Neural cell (in vitro differentiated cells): Measurements from ENCODE around the gene DNAH1. TPM values are rescaled to one million over a fixed set of nuclear protein-coding genes. Genes with fewer than 3 reads are reported as not detected.

Source experiments
- H2AFZ ChIP-seq: fragments of 200-600, 300-800 bp; sonication (generic), shearing (Covaris generic); 2 replicates; pipeline ENCODE4 v1.6.0; 2014; ENCODE audit warnings: low read depth, mild to moderate bottlenecking, antibody characterized with exemption, low read length, moderate library complexity
- H3F3A ChIP-seq: fragments of 200-600 bp; shearing (Covaris generic); 2 replicates; pipeline ENCODE4 v1.6.1; 2016; ENCODE audit warnings: mild to moderate bottlenecking, moderate library complexity, mixed read lengths, antibody characterized with exemption, low read length; ENCODE audit not compliant: insufficient read depth, poor library complexity, severe bottlenecking
- H3K27ac ChIP-seq: fragments of 200-600, 300-800 bp; sonication (generic), shearing (Covaris generic); 2 replicates; pipeline ENCODE4 v1.5.1; 2014; ENCODE audit warnings: mild to moderate bottlenecking, low read length, moderate library complexity
- H3K27me3 ChIP-seq: fragments of 300-800, 200-600 bp; sonication (generic), shearing (Covaris generic); 2 replicates; pipeline ENCODE4 v1.6.0; 2014; ENCODE audit warnings: mild to moderate bottlenecking, low read depth, low read length, moderate library complexity; ENCODE audit not compliant: insufficient read depth
- H3K36me3 ChIP-seq: fragments of 300-800, 200-600 bp; sonication (generic), shearing (Covaris generic); 2 replicates; pipeline ENCODE4 v1.5.1; 2014; ENCODE audit warnings: mild to moderate bottlenecking, antibody characterized with exemption, low read length, moderate library complexity; ENCODE audit not compliant: insufficient read depth
- H3K4me2 ChIP-seq: fragments of 300-800, 200-600 bp; sonication (generic), shearing (Covaris generic); 2 replicates; pipeline ENCODE4 v1.6.0; 2014; ENCODE audit warnings: mild to moderate bottlenecking, low read length
- H3K4me3 ChIP-seq: fragments of 300-800, 200-600 bp; sonication (generic), shearing (Covaris generic); 2 replicates; pipeline ENCODE4 v1.5.1; 2014; ENCODE audit warnings: mild to moderate bottlenecking, low read length, moderate library complexity
- H3K79me2 ChIP-seq: fragments of 200-600 bp; shearing (Covaris generic); replicated peaks from 2 replicates; pipeline ENCODE4 v1.6.0; 2014; ENCODE audit warnings: mild to moderate bottlenecking, low read length, moderate library complexity; ENCODE audit not compliant: insufficient read depth
- H3K9ac ChIP-seq: fragments of 300-800, 200-600 bp; sonication (generic), shearing (Covaris generic); 2 replicates; pipeline ENCODE4 v1.6.1; 2016; ENCODE audit warnings: mild to moderate bottlenecking, low read length, mixed read lengths
- H3K9me2 ChIP-seq: fragments of 200-600 bp; shearing (Covaris generic); 2 replicates; pipeline ENCODE4 v1.6.1; 2016; ENCODE audit warnings: mild to moderate bottlenecking, low read length, mixed read lengths; ENCODE audit not compliant: insufficient read depth
- H3K9me3 ChIP-seq: fragments of 200-600, 300-800 bp; sonication (generic), shearing (Covaris generic); 2 replicates; pipeline ENCODE4 v1.6.1; 2016; ENCODE audit warnings: mild to moderate bottlenecking, mixed run types, low read length, moderate library complexity, mixed read lengths
- H4K20me1 ChIP-seq: fragments of 200-600 bp; shearing (Covaris generic); 2 replicates; pipeline ENCODE4 v1.6.1; 2016; ENCODE audit warnings: mild to moderate bottlenecking, mixed run types; ENCODE audit not compliant: insufficient read depth
- EP300 ChIP-seq: fragments of 450-650 bp; conservative IDR thresholded peaks from 2 replicates; pipeline ENCODE4 v1.6.1; 2014; ENCODE audit warnings: antibody characterized with exemption, mild to moderate bottlenecking, moderate library complexity; ENCODE audit not compliant: poor library complexity, severe bottlenecking
- EZH2 ChIP-seq: fragments of 200-600, 300-800 bp; shearing (Covaris generic), sonication (generic); IDR thresholded peaks from 2 replicates; pipeline ENCODE4 v1.6.1; 2014; ENCODE audit warnings: antibody characterized with exemption, low read length, borderline replicate concordance, mild to moderate bottlenecking; ENCODE audit not compliant: insufficient read depth, poor library complexity, severe bottlenecking
- MXI1 ChIP-seq: fragments of 450-650 bp; conservative IDR thresholded peaks from 2 replicates; pipeline ENCODE4 v1.6.1; 2014; ENCODE audit warnings: antibody characterized with exemption, mild to moderate bottlenecking; ENCODE audit not compliant: poor library complexity, severe bottlenecking
- POLR2AphosphoS5 ChIP-seq: IDR thresholded peaks from 2 replicates; pipeline ENCODE4 v1.6.1; 2012
- RAD21 ChIP-seq: fragments of 450-650 bp; conservative IDR thresholded peaks from 2 replicates; pipeline ENCODE4 v1.6.1; 2014; ENCODE audit warnings: antibody characterized with exemption, mild to moderate bottlenecking, moderate library complexity
- SMC3 ChIP-seq: fragments of 450-650 bp; conservative IDR thresholded peaks from 2 replicates; pipeline ENCODE4 v1.6.1; 2014; ENCODE audit warnings: antibody characterized with exemption, mild to moderate bottlenecking, moderate library complexity; ENCODE audit not compliant: poor library complexity
- TAF1 ChIP-seq: IDR thresholded peaks from 2 replicates; pipeline ENCODE4 v1.6.1; 2012; ENCODE audit warnings: low read depth
- polyA plus RNA-seq: library from polyadenylated mRNA; depleted of rRNA; stranded (reverse); fragments of >200 nt; gene quantifications from 2 replicates; pipeline ENCODE4 v1.2.3, GENCODE V29; 2014
- TF ChIP-seq, protein P1 (sequence below): fragments of 450-650 bp; IDR thresholded peaks from 2 replicates; pipeline ENCODE4 v1.5.1; 2014; ENCODE audit warnings: antibody characterized with exemption, mild to moderate bottlenecking, moderate library complexity; ENCODE audit not compliant: poor library complexity, severe bottlenecking
- TF ChIP-seq, protein P2 (sequence below): IDR thresholded peaks from 2 replicates; pipeline ENCODE4 v1.6.1; 2012; ENCODE audit warnings: borderline replicate concordance

Gene DNAH1
- polyA plus RNA-seq, 1 donor from 2014 or later: 5.4 TPM

DNA sequence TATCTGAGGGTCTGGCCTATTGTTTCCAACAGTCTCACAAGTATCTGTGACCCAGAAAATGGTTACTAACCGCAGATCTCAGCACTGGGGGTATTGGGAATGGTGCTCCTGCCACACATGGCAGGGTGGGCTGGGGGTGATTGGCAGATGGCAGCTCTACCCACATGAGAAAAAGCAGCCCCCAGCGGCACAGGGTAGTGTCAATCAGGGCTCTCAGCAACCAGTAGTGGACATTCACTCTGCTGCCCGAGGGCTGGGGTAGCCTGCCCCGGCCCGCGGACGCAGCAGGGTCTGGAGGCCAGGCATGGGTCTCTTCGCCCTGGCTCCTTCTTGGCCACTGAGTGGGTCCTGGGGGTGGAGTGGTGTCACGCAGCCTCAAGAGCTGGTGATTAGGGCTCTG is 8.6 kb downstream of the DNAH1 start:
- Histone ChIP-seq H3F3A (no peaks in the 10 kb centered on the region), H2AFZ (no peak overlapping the region), H3K9me2 (no peaks in the 10 kb centered on the region), H3K79me2 (no peaks in the 10 kb centered on the region), H3K4me3 (no peak overlapping the region), H3K9me3 (no peaks in the 10 kb centered on the region), H3K27ac (no peak overlapping the region), H3K27me3 (no peaks in the 10 kb centered on the region), H3K9ac (no peak overlapping the region), H4K20me1 (no peaks in the 10 kb centered on the region), H3K4me2 (no peak overlapping the region), H3K36me3 (no peaks in the 10 kb centered on the region)
- TF ChIP-seq MXI1: no peak
- TF ChIP-seq, protein P1, sequence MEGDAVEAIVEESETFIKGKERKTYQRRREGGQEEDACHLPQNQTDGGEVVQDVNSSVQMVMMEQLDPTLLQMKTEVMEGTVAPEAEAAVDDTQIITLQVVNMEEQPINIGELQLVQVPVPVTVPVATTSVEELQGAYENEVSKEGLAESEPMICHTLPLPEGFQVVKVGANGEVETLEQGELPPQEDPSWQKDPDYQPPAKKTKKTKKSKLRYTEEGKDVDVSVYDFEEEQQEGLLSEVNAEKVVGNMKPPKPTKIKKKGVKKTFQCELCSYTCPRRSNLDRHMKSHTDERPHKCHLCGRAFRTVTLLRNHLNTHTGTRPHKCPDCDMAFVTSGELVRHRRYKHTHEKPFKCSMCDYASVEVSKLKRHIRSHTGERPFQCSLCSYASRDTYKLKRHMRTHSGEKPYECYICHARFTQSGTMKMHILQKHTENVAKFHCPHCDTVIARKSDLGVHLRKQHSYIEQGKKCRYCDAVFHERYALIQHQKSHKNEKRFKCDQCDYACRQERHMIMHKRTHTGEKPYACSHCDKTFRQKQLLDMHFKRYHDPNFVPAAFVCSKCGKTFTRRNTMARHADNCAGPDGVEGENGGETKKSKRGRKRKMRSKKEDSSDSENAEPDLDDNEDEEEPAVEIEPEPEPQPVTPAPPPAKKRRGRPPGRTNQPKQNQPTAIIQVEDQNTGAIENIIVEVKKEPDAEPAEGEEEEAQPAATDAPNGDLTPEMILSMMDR: no peak
- TF ChIP-seq, protein P2, sequence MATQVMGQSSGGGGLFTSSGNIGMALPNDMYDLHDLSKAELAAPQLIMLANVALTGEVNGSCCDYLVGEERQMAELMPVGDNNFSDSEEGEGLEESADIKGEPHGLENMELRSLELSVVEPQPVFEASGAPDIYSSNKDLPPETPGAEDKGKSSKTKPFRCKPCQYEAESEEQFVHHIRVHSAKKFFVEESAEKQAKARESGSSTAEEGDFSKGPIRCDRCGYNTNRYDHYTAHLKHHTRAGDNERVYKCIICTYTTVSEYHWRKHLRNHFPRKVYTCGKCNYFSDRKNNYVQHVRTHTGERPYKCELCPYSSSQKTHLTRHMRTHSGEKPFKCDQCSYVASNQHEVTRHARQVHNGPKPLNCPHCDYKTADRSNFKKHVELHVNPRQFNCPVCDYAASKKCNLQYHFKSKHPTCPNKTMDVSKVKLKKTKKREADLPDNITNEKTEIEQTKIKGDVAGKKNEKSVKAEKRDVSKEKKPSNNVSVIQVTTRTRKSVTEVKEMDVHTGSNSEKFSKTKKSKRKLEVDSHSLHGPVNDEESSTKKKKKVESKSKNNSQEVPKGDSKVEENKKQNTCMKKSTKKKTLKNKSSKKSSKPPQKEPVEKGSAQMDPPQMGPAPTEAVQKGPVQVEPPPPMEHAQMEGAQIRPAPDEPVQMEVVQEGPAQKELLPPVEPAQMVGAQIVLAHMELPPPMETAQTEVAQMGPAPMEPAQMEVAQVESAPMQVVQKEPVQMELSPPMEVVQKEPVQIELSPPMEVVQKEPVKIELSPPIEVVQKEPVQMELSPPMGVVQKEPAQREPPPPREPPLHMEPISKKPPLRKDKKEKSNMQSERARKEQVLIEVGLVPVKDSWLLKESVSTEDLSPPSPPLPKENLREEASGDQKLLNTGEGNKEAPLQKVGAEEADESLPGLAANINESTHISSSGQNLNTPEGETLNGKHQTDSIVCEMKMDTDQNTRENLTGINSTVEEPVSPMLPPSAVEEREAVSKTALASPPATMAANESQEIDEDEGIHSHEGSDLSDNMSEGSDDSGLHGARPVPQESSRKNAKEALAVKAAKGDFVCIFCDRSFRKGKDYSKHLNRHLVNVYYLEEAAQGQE: no peak
- no peak for TF ChIP-seq TAF1
- TF ChIP-seq EP300: no peak
- no peak for TF ChIP-seq EZH2
- no peak for TF ChIP-seq RAD21
- TF ChIP-seq POLR2AphosphoS5: no peak
- TF ChIP-seq SMC3: no peak

DNA sequence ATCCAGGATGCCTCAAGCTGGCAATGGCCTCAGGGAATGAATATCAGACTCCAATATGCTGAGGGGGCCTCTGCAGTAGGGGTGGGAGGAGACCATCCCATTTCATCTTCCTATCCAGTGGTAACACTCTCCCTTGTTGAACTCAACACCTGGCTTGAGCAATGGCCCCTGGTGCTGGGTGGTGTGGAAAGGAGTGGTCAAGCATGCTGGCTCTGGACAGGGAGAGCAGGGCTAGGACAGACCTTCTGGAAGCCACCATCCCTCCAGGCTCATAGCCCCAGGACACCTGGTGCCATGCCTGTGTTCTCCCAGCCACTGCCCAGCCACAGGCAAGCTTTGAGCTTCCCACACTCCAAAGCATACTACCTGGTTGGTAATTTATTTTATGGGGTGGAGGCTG is 9.6 kb downstream of the DNAH1 start:
- Histone ChIP-seq H3K79me2 (no peaks in the 10 kb centered on the region), H3K9me2 (no peaks in the 10 kb centered on the region), H3F3A (no peaks in the 10 kb centered on the region), H4K20me1 (no peaks in the 10 kb centered on the region), H3K9me3 (no peaks in the 10 kb centered on the region), H2AFZ (no peak overlapping the region), H3K27me3 (no peaks in the 10 kb centered on the region), H3K4me2 (no peak overlapping the region), H3K4me3 (no peak overlapping the region), H3K27ac (no peak overlapping the region), H3K9ac (no peak overlapping the region), H3K36me3 (no peaks in the 10 kb centered on the region)
- TF ChIP-seq, protein P2: no peak
- TF ChIP-seq RAD21 (no peak), POLR2AphosphoS5 (no peak), EP300 (no peak), EZH2 (no peak), SMC3 (no peak), TAF1 (no peak), MXI1 (no peak)
- TF ChIP-seq, protein P1: no peak
